ENCODE measurements around the gene GALNTL6. TPM values are rescaled to one million over a fixed set of nuclear protein-coding genes. Genes with fewer than 3 reads are reported as not detected.

GALNTL6 gene
- total and polyA plus RNA-seq, 2 donors (not counting 1 experiment from before 2014, with no cell fraction given): 0.99 to 1.1 TPM

- H3K9me3 ChIP-seq (ENCODE audit: control extremely low read depth in 1 of 3, control insufficient read depth in 2 of 3, insufficient read depth in 1 of 3, low read length in 2 of 3): no peaks in the 10 kb centered on the region
- H2AFZ ChIP-seq (ENCODE audit: insufficient read depth, low read depth, low read length, poor library complexity, severe bottlenecking): no peak overlapping the region
- Mint-ChIP-seq H3K4me3 (no peak overlapping the region), H3K27ac (no peak overlapping the region), H3K27me3 (no peaks in the 10 kb centered on the region), H3K9me3 (ENCODE audit: insufficient read depth) (no peaks in the 10 kb centered on the region), H3K4me1 (no peaks in the 10 kb centered on the region)
- no peaks in the 10 kb centered on the region for H3K27me3 ChIP-seq (replicated peaks in 1 of 4; ENCODE audit: control extremely low read depth in 1 of 4, control insufficient read depth in 3 of 4, insufficient read depth in 4 of 4, low read length in 3 of 4)
- no peaks in the 10 kb centered on the region for H4K20me1 ChIP-seq (ENCODE audit: control insufficient read depth, insufficient read depth, low read length, poor library complexity, severe bottlenecking)
- H3K27ac ChIP-seq (ENCODE audit: low read length in 2 of 2): no peak overlapping the region
- no peak overlapping the region for H3K9ac ChIP-seq (ENCODE audit: low read length)
- no peaks in the 10 kb centered on the region for H3K4me1 ChIP-seq (ENCODE audit: control insufficient read depth in 2 of 2, insufficient read depth in 2 of 2, low read length in 2 of 2)
- no peak overlapping the region for H3K4me3 ChIP-seq (ENCODE audit: control extremely low read depth in 1 of 5, extremely low read depth in 1 of 5, insufficient read depth in 1 of 5, low read depth in 2 of 5, low read length in 4 of 5)
- ChIA-PET POLR2A (no interaction called here), CTCF (no interaction called here)
- WGBS (ENCODE audit: insufficient coverage): 11% methylated on average over 1 of the region's 2 CpGs
- no peaks in the 10 kb centered on the region for H3K36me3 ChIP-seq (replicated peaks in 1 of 2; ENCODE audit: control extremely low read depth in 1 of 2, control insufficient read depth in 1 of 2, extremely low read depth in 1 of 2, insufficient read depth in 2 of 2, low read length in 1 of 2)
- H3K79me2 ChIP-seq (ENCODE audit: control insufficient read depth, insufficient read depth, low read length): no peaks in the 10 kb centered on the region
- H3K4me2 ChIP-seq (replicated peaks; ENCODE audit: low read depth, low read length, poor library complexity, severe bottlenecking): no peak overlapping the region
- intact Hi-C loops (cut with micrococcal nuclease): no loop called here
- ATAC-seq (ENCODE audit: low read depth): no peak
- TF ChIP-seq EZH2 (IDR thresholded peaks at IDR 0.05; ENCODE audit: borderline replicate concordance, insufficient read depth, low read depth, low read length, poor library complexity, severe bottlenecking) (no peak), CTCF (IDR thresholded peaks at IDR 0.05) (no peak)
- no peak for DNase-seq
These were observed 329.1 kb downstream of the GALNTL6 start for GRCh38 chr4:172142281-172142741.

- TF ChIP-seq EZH2 (IDR thresholded peaks at IDR 0.05; ENCODE audit: borderline replicate concordance, insufficient read depth, low read depth, low read length, poor library complexity, severe bottlenecking) (no peak), CTCF (IDR thresholded peaks at IDR 0.05) (no peak)
- Mint-ChIP-seq H3K4me1 (no peaks in the 10 kb centered on the region), H3K27me3 (no peaks in the 10 kb centered on the region), H3K4me3 (no peak overlapping the region), H3K9me3 (ENCODE audit: insufficient read depth) (no peaks in the 10 kb centered on the region), H3K27ac (no peak overlapping the region)
- no peaks in the 10 kb centered on the region for H3K79me2 ChIP-seq (ENCODE audit: control insufficient read depth, insufficient read depth, low read length)
- H3K4me3 ChIP-seq (ENCODE audit: control extremely low read depth in 1 of 5, extremely low read depth in 1 of 5, insufficient read depth in 1 of 5, low read depth in 2 of 5, low read length in 4 of 5): no peak overlapping the region
- no peaks in the 10 kb centered on the region for H4K20me1 ChIP-seq (ENCODE audit: control insufficient read depth, insufficient read depth, low read length, poor library complexity, severe bottlenecking)
- ATAC-seq (ENCODE audit: low read depth): no peak
- no CpG with 5 or more reads among the region's 3 CpGs for WGBS (ENCODE audit: insufficient coverage)
- no peak for DNase-seq
- H3K36me3 ChIP-seq (replicated peaks in 1 of 2; ENCODE audit: control extremely low read depth in 1 of 2, control insufficient read depth in 1 of 2, extremely low read depth in 1 of 2, insufficient read depth in 2 of 2, low read length in 1 of 2): no peaks in the 10 kb centered on the region
- H2AFZ ChIP-seq (ENCODE audit: insufficient read depth, low read depth, low read length, poor library complexity, severe bottlenecking): no peak overlapping the region
- no peaks in the 10 kb centered on the region for H3K27me3 ChIP-seq (replicated peaks in 1 of 4; ENCODE audit: control extremely low read depth in 1 of 4, control insufficient read depth in 3 of 4, insufficient read depth in 4 of 4, low read length in 3 of 4)
- CTCF ChIA-PET: no interaction called here
- H3K9me3 ChIP-seq (ENCODE audit: control extremely low read depth in 1 of 3, control insufficient read depth in 2 of 3, insufficient read depth in 1 of 3, low read length in 2 of 3): no peaks in the 10 kb centered on the region
- H3K4me2 ChIP-seq (replicated peaks; ENCODE audit: low read depth, low read length, poor library complexity, severe bottlenecking): no peak overlapping the region
- POLR2A ChIA-PET: no interaction called here
- no peak overlapping the region for H3K27ac ChIP-seq (ENCODE audit: low read length in 2 of 2)
- no peaks in the 10 kb centered on the region for H3K4me1 ChIP-seq (ENCODE audit: control insufficient read depth in 2 of 2, insufficient read depth in 2 of 2, low read length in 2 of 2)
- intact Hi-C loops (cut with micrococcal nuclease): no loop called here
- H3K9ac ChIP-seq (ENCODE audit: low read length): no peak overlapping the region
These were observed 330.6 kb downstream of the GALNTL6 start for GRCh38 chr4:172143605-172144314.
